Common myeloid progenitor, CD34-positive (primary cell): ENCODE measurements around the gene KLHL8.

Experiments used
- CTCF ChIA-PET: fragments of 350-600 bp; sonication (Branson Sonifier 250); formaldehyde crosslinking; loops from one replicate; lab custom pipeline; 2021; ENCODE audit warnings: antibody characterized with exemption; lab: Charles Lee
- POLR2A ChIA-PET: fragments of 350-600 bp; sonication (Branson Sonifier 250); formaldehyde crosslinking; loops from one replicate; lab custom pipeline; 2021; ENCODE audit warnings: antibody characterized with exemption; lab: Charles Lee
- DNase-seq, 3 donors: peaks; one replicate each; pipeline versions ENCODE4 v3.0.0 to v3.0.0-alpha.2; 2013
- H3K27ac ChIP-seq, 2 experiments: 1 replicate in 1 of 2; 2 replicates in 1 of 2; pipeline ENCODE4 v1.7.0; 2013; ENCODE audit warnings: inconsistent platforms in 2 of 2, low read length in 2 of 2, mild to moderate bottlenecking in 2 of 2, low read depth in 1 of 2, moderate library complexity in 1 of 2; ENCODE audit not compliant: severe bottlenecking in 2 of 2, insufficient read depth in 1 of 2, poor library complexity in 1 of 2
- H3K27me3 ChIP-seq, 5 experiments: replicated peaks in 2 of 5; 1 replicate in 3 of 5; 2 replicates in 2 of 5; pipeline versions ENCODE4 v1.6.1 to v1.7.0; 2013; ENCODE audit warnings: low read length in 4 of 5, mild to moderate bottlenecking in 2 of 5, moderate library complexity in 2 of 5, inconsistent platforms in 1 of 5; ENCODE audit not compliant: insufficient read depth in 5 of 5, control insufficient read depth in 4 of 5
- H3K36me3 ChIP-seq, 4 experiments: 1 replicate in 2 of 4; 2 replicates in 2 of 4; pipeline versions ENCODE4 v1.6.1 to v1.7.0; 2013; ENCODE audit warnings: low read length in 3 of 4, control low read depth in 1 of 4, mild to moderate bottlenecking in 1 of 4; ENCODE audit not compliant: control insufficient read depth in 4 of 4, insufficient read depth in 4 of 4
- H3K4me1 ChIP-seq, 4 experiments: 1 replicate in 3 of 4; 2 replicates in 1 of 4; pipeline versions ENCODE4 v1.6.1 to v1.7.1; 2013; ENCODE audit warnings: low read length in 3 of 4, mild to moderate bottlenecking in 3 of 4, control low read depth in 1 of 4, inconsistent platforms in 1 of 4, moderate library complexity in 1 of 4; ENCODE audit not compliant: control insufficient read depth in 4 of 4, insufficient read depth in 4 of 4; ENCODE audit errors: control extremely low read depth in 1 of 4
- H3K4me3 ChIP-seq, 7 experiments: 1 replicate in 4 of 7; 2 replicates in 3 of 7; pipeline versions ENCODE4 v1.5.1 to v1.7.0; 2013; ENCODE audit warnings: mild to moderate bottlenecking in 7 of 7, low read length in 6 of 7, moderate library complexity in 6 of 7, inconsistent platforms in 2 of 7, low read depth in 2 of 7, control low read depth in 1 of 7; ENCODE audit not compliant: insufficient read depth in 4 of 7, control insufficient read depth in 1 of 7; ENCODE audit errors: extremely low read depth in 1 of 7
- H3K9me3 ChIP-seq, 5 experiments: 1 replicate in 4 of 5; 2 replicates in 1 of 5; pipeline versions ENCODE4 v1.6.1 to v1.7.1; 2013; ENCODE audit warnings: low read length in 4 of 5, mild to moderate bottlenecking in 2 of 5, inconsistent platforms in 1 of 5, low read depth in 1 of 5, moderate library complexity in 1 of 5; ENCODE audit not compliant: control insufficient read depth in 4 of 5, insufficient read depth in 2 of 5; ENCODE audit errors: control extremely low read depth in 1 of 5
- WGBS: methylation state at CpG from one replicate; pipeline ENCODE4 v1.1.5; 2013; ENCODE audit not compliant: insufficient coverage; 5-methylcytosine and 5-hydroxymethylcytosine counted together

The KLHL8 gene

GRCh38 chr4:87229979-87230378 is 9.6 kb upstream of the KLHL8 start:
- H3K36me3 ChIP-seq: no peaks in the 10 kb centered on the region
- no peak overlapping the region for H3K4me3 ChIP-seq
- CTCF ChIA-PET: interaction anchor here (0.6 to 1.4 kb wide), 4 partner anchors 9 to 78 kb away, joined by 3 to 6 read pairs (median 4); partner anchors contain the start of gene KLHL8
- DNase-seq: no peak
- H3K9me3 ChIP-seq: no peaks in the 10 kb centered on the region
- no peak overlapping the region for H3K27ac ChIP-seq
- 78% methylated on average over 3 of the region's 3 CpGs for WGBS
- no peaks in the 10 kb centered on the region for H3K27me3 ChIP-seq
- POLR2A ChIA-PET: no interaction called here
- no peaks in the 10 kb centered on the region for H3K4me1 ChIP-seq

- CTCF ChIA-PET: interaction anchor here (1.3 kb wide), 1 partner anchor 77 kb away, joined by 6 read pairs; no protein-coding TSS in a partner anchor
- Histone ChIP-seq H3K36me3 (no peaks in the 10 kb centered on the region), H3K4me3 (no peak overlapping the region), H3K27ac (no peak overlapping the region), H3K4me1 (no peaks in the 10 kb centered on the region), H3K9me3 (no peaks in the 10 kb centered on the region), H3K27me3 (no peaks in the 10 kb centered on the region)
- no peak for DNase-seq
- 86% methylated on average over 1 of the region's 2 CpGs for WGBS
- POLR2A ChIA-PET: no interaction called here
These were observed 7.9 kb upstream of the KLHL8 start for GRCh38 chr4:87228262-87228860.

GRCh38 chr4:87227751-87228151 is 7.3 kb upstream of the KLHL8 start:
- POLR2A ChIA-PET: no interaction called here
- Histone ChIP-seq H3K27me3 (no peaks in the 10 kb centered on the region), H3K4me1 (no peaks in the 10 kb centered on the region), H3K4me3 (no peak overlapping the region), H3K9me3 (no peaks in the 10 kb centered on the region), H3K36me3 (no peaks in the 10 kb centered on the region), H3K27ac (no peak overlapping the region)
- WGBS: no CpG with 5 or more reads among the region's 1 CpG
- CTCF ChIA-PET: interaction anchor here (1.3 kb wide), 1 partner anchor 77 kb away, joined by 6 read pairs; no protein-coding TSS in a partner anchor
- no peak for DNase-seq

GRCh38 chr4:87225936-87226335 is 5.5 kb upstream of the KLHL8 start:
- DNase-seq: no peak
- Histone ChIP-seq H3K27me3 (no peaks in the 10 kb centered on the region), H3K9me3 (no peaks in the 10 kb centered on the region), H3K4me3 (no peak overlapping the region), H3K4me1 (peaks cover 0 to 3% (median 1%) of the 10 kb centered on the region in 4 experiments), H3K36me3 (no peaks in the 10 kb centered on the region), H3K27ac (no peak overlapping the region)
- ChIA-PET CTCF (interaction anchor here (0.9 kb wide), 1 partner anchor 10 kb away, joined by 3 read pairs; no protein-coding TSS in a partner anchor), POLR2A (no interaction called here)
- WGBS: 100% methylated on average over 1 of the region's 5 CpGs

GRCh38 chr4:87224141-87224923 is 3.9 kb upstream of the KLHL8 start:
- no peak overlapping the region for H3K4me3 ChIP-seq
- CTCF ChIA-PET: interaction anchor here (1.1 to 3.3 kb wide), 3 partner anchors 11 to 74 kb away, joined by 3 to 11 read pairs (median 3); no protein-coding TSS in a partner anchor
- no peak for DNase-seq
- POLR2A ChIA-PET: no interaction called here
- 93% methylated on average over 4 of the region's 10 CpGs for WGBS
- no peaks in the 10 kb centered on the region for H3K9me3 ChIP-seq
- peaks cover 1 to 9% (median 7%) of the 10 kb centered on the region in 4 experiments for H3K4me1 ChIP-seq
- H3K27me3 ChIP-seq: no peaks in the 10 kb centered on the region
- no peak overlapping the region for H3K27ac ChIP-seq
- no peaks in the 10 kb centered on the region for H3K36me3 ChIP-seq

GRCh38 chr4:87219632-87220093 is 755 bp downstream of the KLHL8 start:
- peaks cover 6 to 18% (median 15%) of the 10 kb centered on the region in 4 experiments for H3K4me1 ChIP-seq
- no peaks in the 10 kb centered on the region for H3K27me3 ChIP-seq
- 0% methylated on average over 40 of the region's 40 CpGs for WGBS
- H3K27ac ChIP-seq: peak overlapping the region; percentile 33 to 89
- DNase-seq: peak; percentile 31 to 71 (median 67)
- ChIA-PET POLR2A (interaction anchor here (0.6 to 1.8 kb wide), 4 partner anchors 10 to 1763 kb away, joined by 3 to 8 read pairs (median 5); no protein-coding TSS in a partner anchor), CTCF (interaction anchor here (0.6 to 2.7 kb wide), 11 partner anchors 10 to 247 kb away, joined by 3 to 11 read pairs (median 4); no protein-coding TSS in a partner anchor)
- H3K4me3 ChIP-seq: peak overlapping the region; percentile 78 to 99 (median 89)
- H3K9me3 ChIP-seq: no peaks in the 10 kb centered on the region
- H3K36me3 ChIP-seq: peaks cover 0 to 3% (median 0%) of the 10 kb centered on the region in 4 experiments
